HG03066 (cell line): Measurements from ENCODE around the gene TMEM250.

Source experiments
- ATAC-seq: cut with Tn5 transposase; IDR thresholded peaks from one replicate; pipeline ENCODE4 v1.9.1; 2021; ENCODE audit warnings: low read depth; ENCODE audit not compliant: unreplicated experiment

The TMEM250 gene

DNA sequence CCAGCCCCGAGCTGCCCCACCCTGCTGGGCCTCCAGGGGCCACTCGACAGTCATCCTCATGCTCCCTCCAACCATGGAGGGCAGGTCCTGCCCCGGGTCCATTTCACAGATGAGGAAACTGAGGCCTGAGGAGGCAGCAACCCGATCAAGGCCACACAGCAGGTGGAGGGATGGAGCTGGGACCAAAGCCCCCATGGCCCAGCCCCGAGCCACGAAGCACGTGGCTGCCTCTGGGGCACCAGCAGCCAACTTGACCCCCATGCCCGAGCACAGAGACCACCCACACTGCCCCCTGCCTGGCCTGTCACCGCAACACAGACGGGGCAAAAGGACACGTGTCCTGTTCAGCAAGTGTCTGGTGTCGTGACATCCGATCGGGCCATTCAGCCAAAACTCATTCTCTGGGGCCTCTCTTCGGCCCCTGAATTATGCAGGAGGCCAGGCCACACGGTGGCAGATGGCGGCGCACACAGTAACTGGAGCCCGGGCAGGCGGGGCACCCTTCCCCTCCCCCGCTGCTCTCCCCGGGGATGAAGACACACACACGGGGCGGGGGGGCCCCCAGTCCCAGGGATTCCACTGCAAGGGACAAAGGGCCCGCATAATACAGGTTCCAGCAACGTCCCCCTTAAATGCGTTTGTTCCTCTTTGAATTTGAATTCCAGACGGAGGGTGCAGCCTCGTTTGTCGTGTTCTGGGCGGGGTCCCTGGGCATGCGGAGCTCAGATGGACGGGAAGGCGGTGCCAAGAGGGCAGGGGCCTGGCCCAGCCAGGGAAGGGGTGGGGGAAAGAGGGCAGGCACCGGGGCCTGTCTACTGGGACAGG lies 29.4 kb upstream of the TMEM250 start:
- ATAC-seq: no peak

DNA sequence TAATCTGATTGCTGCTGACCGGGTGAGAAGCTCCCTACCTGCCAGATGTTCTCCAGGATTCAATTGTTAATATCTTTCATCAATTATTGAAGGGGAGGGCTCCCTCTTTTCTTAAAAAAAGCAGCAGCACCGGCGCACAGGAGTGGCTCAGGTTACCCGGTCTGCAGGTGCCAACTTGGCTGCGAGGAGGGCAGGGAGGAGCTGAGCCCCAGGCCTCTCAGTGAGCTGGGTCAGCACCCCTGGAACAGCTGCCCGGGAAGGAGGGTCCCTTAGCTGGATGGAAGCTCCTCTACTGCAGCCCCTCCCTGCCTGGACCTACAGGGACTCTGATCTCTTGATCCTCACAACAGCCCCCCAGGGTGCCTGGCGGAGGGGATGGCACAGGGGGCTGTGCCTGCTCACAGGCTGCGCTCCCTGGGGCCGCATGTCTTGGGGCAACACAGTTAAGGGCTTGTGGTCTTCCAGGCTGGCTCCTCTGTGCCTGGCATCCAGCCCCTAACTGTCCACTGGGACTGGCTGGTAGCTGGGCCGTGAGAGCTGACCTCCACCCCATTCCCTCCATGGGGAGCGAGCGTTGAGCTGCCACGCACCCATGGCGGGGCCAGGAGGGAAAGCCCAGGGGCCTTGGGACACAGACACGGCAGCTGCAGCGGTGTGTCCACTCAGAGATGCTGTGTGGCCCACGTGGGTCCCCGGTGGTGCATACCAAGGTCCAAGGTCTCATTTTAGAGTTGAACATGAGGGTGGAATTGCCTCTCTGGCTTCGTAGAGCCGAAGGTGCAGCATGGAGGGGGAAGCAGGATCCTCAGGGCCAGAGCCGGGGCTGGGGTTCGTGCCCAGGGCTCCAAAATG lies 28.6 kb upstream of the TMEM250 start:
- ATAC-seq: no peak

DNA sequence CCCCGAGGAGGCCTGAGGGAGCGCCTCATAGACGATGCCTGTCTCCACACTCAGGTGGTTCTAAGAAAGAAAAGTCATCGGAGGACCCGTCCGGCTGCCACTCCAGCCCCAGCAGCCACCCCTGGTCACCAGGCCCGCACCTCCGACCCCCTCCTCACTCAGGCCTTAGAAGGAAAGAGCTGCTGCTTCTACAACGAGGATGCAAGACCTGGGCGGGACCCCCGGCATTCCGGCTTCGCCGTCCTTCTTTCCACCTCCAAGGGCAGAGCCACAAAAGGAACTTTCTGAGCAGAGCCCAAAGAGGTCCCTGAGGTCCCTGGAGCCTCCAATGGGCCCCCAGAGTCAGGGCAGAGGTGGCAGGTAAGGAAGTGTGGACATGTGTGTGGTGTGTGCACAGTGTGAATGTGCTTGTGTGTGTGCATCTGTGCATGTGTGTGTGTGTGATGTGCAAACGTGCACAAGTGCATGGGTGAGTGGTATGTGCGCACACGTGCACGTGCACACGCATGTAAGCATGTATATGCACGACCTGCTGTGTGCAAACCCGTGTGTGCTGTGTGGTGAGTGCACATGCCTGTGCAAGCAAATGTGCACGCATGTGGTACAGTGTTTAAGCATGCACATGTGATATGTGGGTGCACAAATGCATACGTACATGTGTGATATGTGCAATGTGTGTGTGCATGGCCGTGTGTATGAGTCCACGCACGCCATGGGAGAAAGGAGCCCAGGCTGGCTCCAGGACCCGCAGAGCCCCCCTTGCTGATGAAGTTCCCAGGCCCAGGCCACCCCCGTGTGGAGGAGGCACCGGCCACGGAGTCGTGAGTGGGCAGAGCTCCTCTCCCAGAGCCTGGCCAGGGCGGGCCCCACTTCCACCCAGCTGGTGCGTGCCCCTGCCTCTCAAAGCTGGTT lies 27.7 kb upstream of the TMEM250 start:
- no peak for ATAC-seq

DNA sequence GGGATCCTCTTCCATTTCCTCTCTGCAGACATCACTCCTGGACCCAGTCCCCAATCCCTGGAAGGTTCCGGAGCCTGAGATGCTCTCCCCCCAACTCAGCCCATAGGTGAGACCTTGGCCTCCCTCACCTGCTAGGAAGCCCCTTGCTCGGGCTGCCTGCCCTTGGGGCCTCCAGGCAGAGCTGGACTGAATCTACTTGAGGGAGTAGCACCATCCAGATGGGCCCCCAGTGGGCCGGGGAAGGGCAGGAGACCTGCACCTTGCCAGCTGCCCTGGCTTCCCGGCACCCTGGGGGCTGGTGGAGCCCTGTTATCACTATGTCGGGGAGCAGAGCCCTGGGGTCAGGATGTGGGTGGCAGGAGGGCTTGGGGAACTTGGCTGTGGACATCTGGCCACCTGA lies 26.9 kb upstream of the TMEM250 start:
- no peak for ATAC-seq

DNA sequence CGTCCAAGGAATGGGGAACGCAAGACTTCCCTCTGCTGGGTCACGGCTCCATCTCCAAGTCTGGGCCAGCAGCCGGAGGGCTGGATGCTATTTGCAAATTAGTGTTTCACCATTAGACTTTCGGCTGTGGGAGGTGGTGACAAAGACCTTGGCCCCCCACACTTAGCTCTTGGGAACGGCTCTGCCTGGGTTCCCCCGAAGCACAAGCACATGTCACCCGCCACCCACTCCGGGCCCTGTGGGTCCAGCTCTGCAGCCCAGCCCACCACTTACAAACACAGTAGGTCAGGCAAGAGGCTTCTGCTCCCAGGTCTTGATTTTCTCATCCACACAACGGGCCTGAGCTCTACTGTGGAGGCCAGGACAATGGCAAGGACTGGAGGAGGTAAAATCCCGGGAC lies 25.8 kb upstream of the TMEM250 start:
- no peak for ATAC-seq

DNA sequence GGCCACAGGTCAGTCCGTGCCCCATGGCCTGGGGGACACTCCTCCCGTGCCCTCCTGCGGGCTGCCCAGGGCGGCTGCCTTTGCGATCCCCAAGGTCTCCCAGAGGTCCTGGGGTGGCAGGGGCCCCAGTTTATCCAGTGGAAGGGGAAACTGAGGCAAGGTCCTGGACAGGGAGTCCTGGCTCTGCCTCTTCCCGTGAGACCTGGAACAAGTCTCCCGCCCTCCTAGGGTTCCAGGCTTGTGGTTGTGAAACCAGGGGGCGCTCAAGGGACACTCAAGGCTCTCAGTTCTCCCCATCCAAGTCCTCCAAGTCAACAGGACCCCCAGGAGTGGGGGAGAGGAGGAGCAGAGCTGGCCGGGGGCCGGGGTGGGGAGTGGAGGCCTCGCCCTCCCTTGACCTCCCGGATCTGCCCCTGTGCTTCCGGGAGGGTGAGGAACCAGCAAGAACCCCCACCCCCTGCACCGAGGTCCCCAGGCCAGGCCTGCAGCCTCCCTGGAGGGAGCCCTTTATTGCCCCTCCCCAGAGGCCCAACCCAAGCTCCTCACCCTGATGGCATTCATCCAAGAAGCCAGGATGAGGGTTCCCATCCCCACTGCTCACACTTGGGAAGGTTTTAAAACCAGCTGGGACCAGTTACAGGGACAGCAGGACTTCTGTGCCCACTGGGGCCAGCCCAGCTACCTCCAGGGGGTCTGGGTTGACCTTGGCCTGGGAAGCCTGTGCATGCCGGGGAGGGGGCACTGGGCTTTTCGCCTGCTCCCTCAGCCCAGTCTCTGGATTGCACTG lies 24.7 kb upstream of the TMEM250 start:
- no peak for ATAC-seq

DNA sequence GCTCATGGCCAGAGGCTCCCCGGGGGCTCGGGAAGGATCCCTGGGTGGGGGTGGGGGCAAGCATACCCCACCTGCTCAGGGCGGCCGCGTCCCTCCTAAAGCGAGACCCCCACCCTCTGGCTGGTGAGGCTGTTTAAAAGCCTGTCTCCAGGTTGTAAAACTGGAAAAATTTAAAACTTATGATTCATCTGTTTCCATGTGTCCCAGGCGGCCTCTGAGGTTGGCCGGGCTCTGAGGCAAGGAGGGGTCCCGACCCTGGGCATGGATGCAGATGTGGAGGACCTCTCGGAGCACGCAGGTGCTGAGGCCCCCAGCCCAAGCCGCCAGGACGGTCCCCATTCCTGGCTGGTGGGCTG lies 24.2 kb upstream of the TMEM250 start:
- no peak for ATAC-seq

DNA sequence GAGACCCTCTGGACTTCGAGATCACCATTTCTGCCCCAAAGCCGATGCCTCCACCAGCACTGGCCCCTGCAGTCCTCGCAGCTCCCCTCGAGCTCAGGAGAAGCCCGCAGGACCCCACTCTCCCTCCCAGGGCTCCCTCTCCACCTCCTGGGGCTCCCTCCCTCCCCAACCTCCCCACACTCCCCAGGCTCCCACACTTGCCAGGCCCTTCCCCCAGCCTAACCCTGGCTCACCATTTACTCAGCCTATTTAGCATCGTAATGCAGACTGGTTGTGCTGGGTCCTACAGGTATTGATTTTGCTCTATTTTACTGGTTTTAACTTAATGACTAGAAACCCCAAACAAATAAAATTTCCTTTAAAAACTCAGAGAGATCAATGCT lies 23.7 kb upstream of the TMEM250 start:
- no peak for ATAC-seq

DNA sequence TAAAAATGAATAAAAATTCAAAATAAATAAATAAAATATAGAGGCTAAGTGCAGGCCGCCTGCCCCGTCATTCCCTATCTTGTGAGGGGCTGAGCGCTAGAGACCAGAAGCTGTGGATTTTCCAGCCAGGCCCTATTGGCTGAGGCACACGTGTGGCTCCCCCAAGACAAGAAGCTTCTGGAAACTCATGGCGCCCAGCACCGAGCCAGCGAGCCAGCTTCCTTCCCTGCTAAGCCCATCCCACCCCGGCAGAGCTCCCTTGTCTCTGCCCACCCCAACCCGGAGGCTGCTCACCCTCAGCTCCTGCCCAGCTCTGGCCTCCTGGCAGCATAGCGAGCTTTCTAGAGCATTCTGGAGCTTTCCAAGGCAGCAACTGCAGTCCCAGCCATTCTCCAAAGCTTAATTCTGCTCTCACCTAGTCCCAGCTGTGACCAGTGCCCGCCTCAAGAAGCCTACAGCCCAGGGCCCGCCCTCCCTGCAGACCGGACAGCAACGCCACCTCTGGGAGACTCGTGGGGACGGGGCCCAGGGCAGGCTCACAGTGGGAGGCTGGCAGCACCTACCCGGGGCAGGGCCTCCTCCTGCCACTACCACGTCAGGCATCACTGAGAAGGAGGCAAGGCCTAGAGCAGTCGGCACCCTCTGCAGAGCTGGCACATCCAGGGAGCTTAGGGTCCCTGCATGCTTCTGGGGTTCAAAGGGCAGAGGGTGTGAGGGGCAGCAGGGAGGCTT lies 23.2 kb upstream of the TMEM250 start:
- no peak for ATAC-seq

DNA sequence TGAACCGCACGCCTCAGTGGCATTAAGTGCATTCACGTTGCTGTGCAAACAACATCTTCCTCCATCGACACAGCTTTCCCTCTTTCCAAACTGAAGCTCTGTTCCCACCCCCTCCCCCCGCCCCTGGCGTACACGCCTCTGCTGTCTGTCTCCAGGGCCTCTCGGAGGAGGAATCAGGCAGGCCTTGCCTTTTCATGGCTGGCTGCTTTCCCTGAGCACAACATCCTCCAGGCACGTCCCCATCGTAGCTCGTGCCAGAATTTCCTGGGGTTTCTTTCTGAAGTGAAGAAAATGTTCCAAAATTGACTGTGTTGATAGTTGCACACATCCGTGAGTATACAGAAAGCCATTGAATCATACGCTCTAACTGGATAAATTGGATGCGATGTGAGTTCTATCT lies 22.3 kb upstream of the TMEM250 start:
- no peak for ATAC-seq

DNA sequence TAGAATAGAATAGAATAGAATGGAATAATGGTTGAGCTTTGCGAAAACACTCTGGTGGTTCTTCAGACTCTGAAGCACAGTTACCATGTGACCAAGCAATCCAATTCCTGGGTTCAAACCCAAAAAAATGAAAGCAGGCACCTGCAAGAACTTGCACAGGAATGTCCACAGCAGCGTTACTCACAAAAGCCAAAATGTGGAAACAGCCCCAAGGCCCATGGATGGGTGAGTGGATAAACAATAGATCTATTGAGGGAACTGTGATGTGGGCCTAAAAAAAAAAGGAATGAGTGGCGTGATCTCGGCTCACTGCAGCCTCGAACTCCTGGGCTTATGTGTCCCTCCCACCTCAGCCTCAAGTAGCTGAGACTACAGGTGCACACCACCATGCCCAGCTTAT lies 21.4 kb upstream of the TMEM250 start:
- ATAC-seq: no peak

DNA sequence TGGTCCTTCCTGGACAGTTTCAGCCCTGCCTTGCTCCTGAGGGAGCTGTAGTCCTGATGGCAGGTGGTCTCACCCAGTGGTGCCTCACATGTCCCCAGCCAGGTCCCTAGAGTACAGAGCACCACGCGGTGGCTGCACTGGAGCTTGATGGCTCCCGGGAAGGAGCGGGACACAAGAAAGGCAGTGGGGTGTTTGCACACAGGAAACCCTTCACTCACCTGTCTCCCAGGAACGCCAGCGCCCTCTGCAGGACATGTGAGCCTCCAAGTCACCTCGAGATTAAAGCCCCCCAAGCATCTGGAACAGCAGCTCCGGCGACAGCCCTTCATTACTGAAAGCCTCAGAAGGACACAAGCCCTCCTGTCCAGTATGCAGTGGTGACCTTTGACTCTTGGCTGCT lies 19.9 kb upstream of the TMEM250 start:
- ATAC-seq: no peak

DNA sequence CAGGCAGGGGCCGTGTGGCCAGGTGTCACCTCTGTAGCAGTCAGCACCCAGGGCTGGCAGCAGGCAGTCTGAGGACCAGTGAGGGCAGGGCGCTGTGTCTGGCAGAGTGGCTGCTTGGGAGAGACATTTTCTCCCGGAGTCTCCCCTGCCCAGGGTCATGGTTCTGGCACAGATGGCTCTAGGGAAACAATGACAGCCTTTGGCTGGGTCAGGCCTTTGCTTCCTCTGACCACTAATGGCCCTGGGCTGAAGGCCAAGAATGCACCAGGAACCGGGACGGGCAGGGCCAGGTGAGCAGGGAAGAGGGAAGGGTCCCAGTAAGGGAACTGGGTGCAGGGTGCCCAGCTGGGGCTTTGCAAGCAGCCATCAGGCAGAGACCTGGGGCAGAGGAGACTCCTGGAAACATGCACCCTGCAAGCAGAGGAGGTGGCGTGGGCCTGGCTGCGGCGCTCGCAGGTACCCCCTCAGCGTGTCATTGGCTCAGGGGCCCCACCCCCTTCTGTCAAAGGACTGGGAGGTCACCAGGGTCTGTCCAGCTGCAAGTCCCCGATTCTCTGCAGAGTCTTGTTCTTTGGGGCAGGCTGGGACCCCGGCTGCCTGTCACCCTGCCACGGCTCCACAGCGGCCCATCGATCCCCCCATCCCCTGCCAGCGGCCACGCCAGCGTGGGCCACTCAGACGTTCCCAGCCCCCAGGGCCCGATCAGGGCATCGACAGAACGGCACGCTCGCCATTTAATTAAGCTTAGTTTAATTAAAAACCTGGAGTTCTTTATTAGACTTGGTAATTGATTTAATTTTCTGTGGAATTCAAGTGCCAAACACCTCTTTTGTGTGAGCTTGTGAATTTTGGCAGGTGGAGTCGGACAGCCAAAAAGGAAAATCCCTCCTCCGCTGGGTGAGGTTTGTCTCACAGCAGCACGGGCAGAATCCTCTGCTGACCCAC lies 18.9 kb upstream of the TMEM250 start:
- no peak for ATAC-seq

DNA sequence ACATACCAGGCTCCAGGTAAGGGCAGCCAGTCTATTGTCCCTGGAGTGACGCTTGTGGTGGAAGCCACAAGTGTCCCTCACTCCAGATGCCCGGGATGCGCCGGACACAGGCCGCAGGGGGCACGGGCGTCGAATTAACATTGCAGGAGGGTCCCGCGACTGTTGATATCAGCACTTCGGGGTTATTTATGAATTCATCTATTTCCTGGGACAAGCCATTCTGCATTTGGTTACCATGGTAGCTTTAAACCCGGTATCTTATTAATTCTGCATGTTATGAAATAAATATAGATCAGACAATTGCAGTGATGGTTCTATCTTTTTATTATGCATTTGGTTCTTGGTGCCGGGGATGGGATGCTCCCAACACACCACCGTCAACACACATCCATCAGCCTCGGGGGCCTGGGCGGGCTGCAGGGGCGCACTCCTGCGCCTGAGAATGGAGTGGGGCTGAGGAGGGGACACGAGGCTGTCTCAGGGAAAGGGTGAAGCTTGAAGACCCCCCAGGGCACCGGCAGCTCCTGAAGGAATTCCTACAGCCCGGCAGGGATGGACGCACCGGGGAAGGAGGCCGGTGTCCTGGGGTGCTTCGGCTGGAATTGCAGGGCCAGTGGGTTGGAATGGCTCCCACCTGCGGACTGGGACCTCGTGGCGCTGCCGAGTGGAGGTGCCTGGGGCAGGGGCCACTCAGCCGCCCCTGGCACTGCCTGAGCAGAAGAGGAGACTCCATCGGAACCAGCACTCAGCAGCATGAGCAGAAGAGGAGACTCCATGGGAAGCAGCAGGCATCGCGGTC lies 17.7 kb upstream of the TMEM250 start:
- no peak for ATAC-seq

DNA sequence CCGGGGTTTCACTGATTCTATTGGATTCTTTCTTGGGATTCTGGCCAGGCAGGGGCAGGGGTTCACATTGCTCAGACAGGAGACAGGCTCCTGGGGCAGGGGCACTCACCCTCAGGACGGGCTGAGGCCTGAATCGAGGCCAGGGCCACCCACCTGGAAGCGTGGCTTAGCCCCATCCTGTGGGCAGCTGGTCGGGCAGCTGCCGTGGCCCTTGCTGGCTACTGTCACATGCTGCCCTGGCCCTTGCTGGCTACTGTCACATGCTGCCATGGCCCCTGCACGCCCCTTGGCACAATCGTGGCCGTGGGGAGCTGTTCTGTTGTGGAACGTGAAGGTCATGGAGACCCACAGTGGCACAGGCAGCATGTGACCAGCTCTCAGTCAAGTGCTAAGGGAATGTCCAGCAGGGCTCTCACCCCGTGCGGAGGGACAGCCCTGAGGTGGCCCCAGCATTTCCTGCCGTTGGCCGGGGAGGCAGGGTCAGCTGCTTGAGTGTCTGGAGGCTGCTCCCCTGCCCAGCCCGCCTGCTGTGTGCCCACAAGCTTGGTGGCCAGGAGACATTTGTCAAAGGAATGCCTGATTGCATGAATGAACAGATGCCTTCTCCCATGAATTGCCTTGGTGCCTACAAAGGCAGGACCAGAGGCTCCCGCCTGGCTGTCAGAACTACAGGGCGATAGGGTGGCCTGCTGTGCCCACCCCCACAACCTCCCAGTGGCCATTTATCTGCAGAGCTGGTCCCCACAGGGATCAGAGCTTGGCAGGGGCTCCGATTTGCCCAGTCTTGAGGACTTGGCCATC lies 16.9 kb upstream of the TMEM250 start:
- no peak for ATAC-seq

DNA sequence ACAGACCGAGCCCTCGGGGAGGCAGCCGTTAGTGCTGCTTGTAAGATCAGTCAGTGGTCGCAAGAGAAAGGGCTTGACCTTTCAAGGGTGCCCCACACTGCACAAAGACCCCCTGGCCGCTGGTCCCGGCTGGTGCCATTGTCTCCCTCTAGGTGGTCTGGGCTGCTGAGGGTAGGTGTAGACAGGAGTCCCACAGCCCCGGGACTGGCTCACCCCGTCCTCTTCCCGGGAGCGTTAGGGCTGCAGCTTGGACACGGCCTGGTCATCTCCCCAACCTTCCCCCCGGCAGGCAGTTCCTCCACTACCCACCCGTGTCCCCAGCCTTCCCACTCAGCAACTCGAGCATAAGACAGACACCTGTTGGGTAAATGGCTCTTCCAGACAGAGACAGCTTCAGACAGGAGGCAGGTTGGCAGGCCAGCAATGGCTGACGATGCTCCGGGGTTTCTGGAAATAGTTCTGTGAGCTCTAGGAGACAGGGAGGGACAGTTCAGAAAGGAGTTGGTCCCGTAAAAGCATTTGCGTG lies 15.3 kb upstream of the TMEM250 start:
- ATAC-seq: no peak
